Body of pancreas (tissue), 4 donors: ENCODE results near the gene NXPE3.

ENCODE experiments used
- POLR2A ChIP-seq, 3 donors: fragments of 450-650 bp; IDR thresholded peaks; one replicate each; pipeline ENCODE4 v1.6.1; 2016; ENCODE audit warnings: antibody characterized with exemption in 3 of 3, mild to moderate bottlenecking in 2 of 3
- TF ChIP-seq, protein P1 (sequence below), 7 experiments: fragments of 450-650 bp in 4 of 7; fragments of 200-600 bp in 3 of 7; sonication (generic) in 3 of 7; IDR thresholded peaks; one replicate each; pipeline ENCODE4 v1.5.1; 2016 to 2019; ENCODE audit warnings: antibody characterized with exemption in 7 of 7

- TF ChIP-seq, protein P1, sequence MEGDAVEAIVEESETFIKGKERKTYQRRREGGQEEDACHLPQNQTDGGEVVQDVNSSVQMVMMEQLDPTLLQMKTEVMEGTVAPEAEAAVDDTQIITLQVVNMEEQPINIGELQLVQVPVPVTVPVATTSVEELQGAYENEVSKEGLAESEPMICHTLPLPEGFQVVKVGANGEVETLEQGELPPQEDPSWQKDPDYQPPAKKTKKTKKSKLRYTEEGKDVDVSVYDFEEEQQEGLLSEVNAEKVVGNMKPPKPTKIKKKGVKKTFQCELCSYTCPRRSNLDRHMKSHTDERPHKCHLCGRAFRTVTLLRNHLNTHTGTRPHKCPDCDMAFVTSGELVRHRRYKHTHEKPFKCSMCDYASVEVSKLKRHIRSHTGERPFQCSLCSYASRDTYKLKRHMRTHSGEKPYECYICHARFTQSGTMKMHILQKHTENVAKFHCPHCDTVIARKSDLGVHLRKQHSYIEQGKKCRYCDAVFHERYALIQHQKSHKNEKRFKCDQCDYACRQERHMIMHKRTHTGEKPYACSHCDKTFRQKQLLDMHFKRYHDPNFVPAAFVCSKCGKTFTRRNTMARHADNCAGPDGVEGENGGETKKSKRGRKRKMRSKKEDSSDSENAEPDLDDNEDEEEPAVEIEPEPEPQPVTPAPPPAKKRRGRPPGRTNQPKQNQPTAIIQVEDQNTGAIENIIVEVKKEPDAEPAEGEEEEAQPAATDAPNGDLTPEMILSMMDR (IDR thresholded peaks at IDR 0.05): no peak
- no peak for TF ChIP-seq POLR2A (IDR thresholded peaks at IDR 0.05)
These were observed 46.8 kb upstream of the NXPE3 start for GRCh38 chr3:101732240-101732641.
